ENCODE results near the gene RIC1. TPM values are rescaled to one million over a fixed set of nuclear protein-coding genes. Genes with fewer than 3 reads are reported as not detected.
A peak's percentile ranks its signal among the peaks of the same experiment; 100 is the strongest.

Gene RIC1
- total and polyA plus RNA-seq, 2 of the 4 experiments (the other 2 are of a cell fraction) = 28.8 to 76.9 TPM

GRCh38 chr9:5633243-5633642, 4.3 kb downstream of the RIC1 start:
- peaks cover 74% of the 10 kb centered on the region for H4K20me1 ChIP-seq (ENCODE audit: insufficient read depth, low read length)
- H3K56ac ChIP-seq (ENCODE audit: extremely low read depth, insufficient read depth, low read length) = no peak overlapping the region
- no peak overlapping the region for H4K8ac ChIP-seq (ENCODE audit: low read depth in 2 of 2, low read length in 2 of 2)
- DNase-seq = peak; percentile 60
- no peak overlapping the region for H4K91ac ChIP-seq (ENCODE audit: insufficient read depth, low read depth, low read length)
- intact Hi-C loops (cut with micrococcal nuclease) (loop anchor here (5.0 kb wide), 2 partner anchors 79 to 124 kb away; no protein-coding TSS in a partner anchor), dilution Hi-C loops (cut with HindIII; ENCODE audit: low sequenced_read_pairs, unreplicated experiment) (no loop called here), in situ Hi-C loops (cut with MboI; ENCODE audit: low sequenced_read_pairs) (no loop called here)
- no peak overlapping the region for H2AK9ac ChIP-seq (replicated peaks; ENCODE audit: low read depth, low read length, poor library complexity)
- H3K9ac ChIP-seq (ENCODE audit: low read depth, low read length) = no peak overlapping the region
- H2BK15ac ChIP-seq (ENCODE audit: low read depth, low read length) = no peak overlapping the region
- H3K36me3 ChIP-seq (ENCODE audit: control insufficient read depth, insufficient read depth, low read length) = peaks cover 4% of the 10 kb centered on the region
- peak overlapping the region; percentile 14 for H2BK5ac ChIP-seq (ENCODE audit: low read depth, low read length, poor library complexity, severe bottlenecking)
- CTCF ChIA-PET = interaction anchor here (1.0 kb wide), 2 partner anchors 76 to 85 kb away, joined by 3 read pairs; no protein-coding TSS in a partner anchor
- no CpG with 5 or more reads among the region's 2 CpGs for WGBS, 2 experiments (ENCODE audit: extremely low coverage in 2 of 2, insufficient read length in 1 of 2)
- no peak overlapping the region for H3K4ac ChIP-seq (ENCODE audit: low read depth, low read length)
- H3K4me1 ChIP-seq (ENCODE audit: control insufficient read depth, insufficient read depth, low read length) = peaks cover 2% of the 10 kb centered on the region; the same call in 1 of the 2 replicates
- H3K27me3 ChIP-seq (ENCODE audit: control insufficient read depth, insufficient read depth, low read length) = no peaks in the 10 kb centered on the region
- no peak overlapping the region for H3K23ac ChIP-seq (ENCODE audit: low read depth, low read length)
- no peak overlapping the region for H2AK5ac ChIP-seq (ENCODE audit: low read depth, low read length)
- H3K27ac ChIP-seq (ENCODE audit: insufficient read depth, low read length) = no peak overlapping the region
- no peak overlapping the region for H3K18ac ChIP-seq (ENCODE audit: low read depth, low read length)
- peak overlapping the region; percentile 69 for H3K4me2 ChIP-seq (ENCODE audit: low read depth, low read length)
- H3K79me1 ChIP-seq (ENCODE audit: low read depth in 1 of 2, low read length in 2 of 2) = peaks cover 3 to 36% of the 10 kb centered on the region in 2 experiments; a peak in 2 of 4 replicates
- no peak overlapping the region for H2AFZ ChIP-seq (replicated peaks; ENCODE audit: low read length, poor library complexity)
- TF ChIP-seq FOS (IDR thresholded peaks at IDR 0.05; ENCODE audit: low read depth, low read length) = no peak; the same call in 1 of the 2 replicates
- peak; percentile 80 for TF ChIP-seq CEBPB (IDR thresholded peaks at IDR 0.05; ENCODE audit: low read depth, low read length)
- no TSS peak for BruUV-seq (replicated peaks)
- POLR2A ChIA-PET (ENCODE audit: unreplicated experiment) = no interaction called here
- H4K5ac ChIP-seq (ENCODE audit: low read depth, low read length) = no peak overlapping the region
- no peak overlapping the region for H3K14ac ChIP-seq (replicated peaks; ENCODE audit: low read depth, low read length)
- H3K4me3 ChIP-seq (ENCODE audit: insufficient read depth, low read depth, low read length) = no peak overlapping the region
- H3K9me1 ChIP-seq (ENCODE audit: insufficient read depth, low read length) = no peaks in the 10 kb centered on the region; the same call in 1 of the 2 replicates
- no peak overlapping the region for H2BK120ac ChIP-seq (ENCODE audit: low read depth, low read length)
- no peak for ATAC-seq (ENCODE audit: low read depth)
- peaks cover 8% of the 10 kb centered on the region; the same call in 1 of the 2 replicates for H3K9me3 ChIP-seq (ENCODE audit: control insufficient read depth, insufficient read depth, low read length)
- no peak overlapping the region for H2BK20ac ChIP-seq (ENCODE audit: low read depth, low read length)
